Measurements from ENCODE around the gene SPRED1.

DNA sequence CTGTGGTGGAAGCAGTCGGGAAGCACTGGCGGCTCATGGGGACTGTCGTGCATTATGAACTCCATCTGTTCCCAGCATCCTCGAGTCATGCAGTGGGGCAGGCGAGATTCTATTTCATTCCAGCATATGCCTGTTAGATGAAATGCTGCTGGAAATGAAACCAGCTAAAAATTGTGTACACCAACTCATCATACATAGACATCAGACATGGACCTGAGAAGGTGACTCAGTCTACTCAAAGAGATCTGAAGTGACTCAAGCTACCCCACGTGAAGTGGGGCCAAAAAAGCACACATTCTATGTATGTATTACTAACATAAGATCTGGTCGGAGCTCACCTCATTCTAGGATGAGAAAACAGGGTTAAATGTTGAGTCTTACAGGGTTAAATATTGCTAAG is 153.8 kb downstream of the SPRED1 start:
- TF ChIP-seq, protein P1, sequence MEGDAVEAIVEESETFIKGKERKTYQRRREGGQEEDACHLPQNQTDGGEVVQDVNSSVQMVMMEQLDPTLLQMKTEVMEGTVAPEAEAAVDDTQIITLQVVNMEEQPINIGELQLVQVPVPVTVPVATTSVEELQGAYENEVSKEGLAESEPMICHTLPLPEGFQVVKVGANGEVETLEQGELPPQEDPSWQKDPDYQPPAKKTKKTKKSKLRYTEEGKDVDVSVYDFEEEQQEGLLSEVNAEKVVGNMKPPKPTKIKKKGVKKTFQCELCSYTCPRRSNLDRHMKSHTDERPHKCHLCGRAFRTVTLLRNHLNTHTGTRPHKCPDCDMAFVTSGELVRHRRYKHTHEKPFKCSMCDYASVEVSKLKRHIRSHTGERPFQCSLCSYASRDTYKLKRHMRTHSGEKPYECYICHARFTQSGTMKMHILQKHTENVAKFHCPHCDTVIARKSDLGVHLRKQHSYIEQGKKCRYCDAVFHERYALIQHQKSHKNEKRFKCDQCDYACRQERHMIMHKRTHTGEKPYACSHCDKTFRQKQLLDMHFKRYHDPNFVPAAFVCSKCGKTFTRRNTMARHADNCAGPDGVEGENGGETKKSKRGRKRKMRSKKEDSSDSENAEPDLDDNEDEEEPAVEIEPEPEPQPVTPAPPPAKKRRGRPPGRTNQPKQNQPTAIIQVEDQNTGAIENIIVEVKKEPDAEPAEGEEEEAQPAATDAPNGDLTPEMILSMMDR (IDR thresholded peaks at IDR 0.05): no peak
- TF ChIP-seq POLR2A (IDR thresholded peaks at IDR 0.05): no peak
